NCI-H2171 treated with DMSO at 0.1 percent for 48 hours (cell line): Measurements from ENCODE around the gene ALCAM.

ENCODE experiments used
- DNase-seq: peaks from one replicate; lab custom pipeline; 2025; lab: John Stamatoyannopoulos, UW

The ALCAM gene

GRCh38 chr3:105527949-105528348 is 161.2 kb downstream of the ALCAM start:
- peak; percentile 98 for DNase-seq

DNA sequence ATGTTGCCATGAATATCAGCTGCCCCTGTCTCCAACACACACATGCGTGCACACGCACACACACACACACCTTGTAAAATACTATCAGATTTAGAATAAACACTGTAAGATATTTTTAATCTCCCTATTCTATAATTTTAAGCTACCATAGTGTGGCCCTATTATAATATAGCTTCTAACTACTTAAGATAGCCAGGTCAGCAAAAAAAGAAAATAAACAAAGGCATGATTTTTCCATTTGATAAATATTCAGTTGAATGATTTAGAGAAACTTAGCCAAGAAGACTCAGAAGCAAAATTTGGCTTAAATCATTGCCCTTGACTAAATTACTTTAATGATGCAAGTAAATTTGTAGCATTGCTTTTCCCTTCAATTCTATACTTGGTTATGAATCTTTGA is 162.2 kb downstream of the ALCAM start:
- DNase-seq = no peak

DNA sequence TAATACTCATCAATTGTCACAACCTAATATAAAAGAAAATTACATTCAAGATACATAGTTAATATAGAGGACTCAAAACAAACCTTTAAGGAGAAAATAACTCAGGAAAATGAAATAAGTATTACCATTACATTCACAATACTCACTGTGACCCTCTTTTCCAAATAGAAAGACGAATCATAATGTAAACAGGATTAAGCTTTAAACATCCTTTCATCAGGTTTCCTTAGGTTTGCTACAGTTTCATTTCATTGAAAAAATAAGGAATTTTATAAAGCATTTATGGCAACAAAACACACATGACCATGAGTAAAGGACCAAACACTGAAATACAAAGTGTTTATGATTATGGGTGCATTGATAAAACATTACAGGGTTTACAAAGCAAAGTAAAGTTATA is 162.7 kb downstream of the ALCAM start:
- no peak for DNase-seq

DNA sequence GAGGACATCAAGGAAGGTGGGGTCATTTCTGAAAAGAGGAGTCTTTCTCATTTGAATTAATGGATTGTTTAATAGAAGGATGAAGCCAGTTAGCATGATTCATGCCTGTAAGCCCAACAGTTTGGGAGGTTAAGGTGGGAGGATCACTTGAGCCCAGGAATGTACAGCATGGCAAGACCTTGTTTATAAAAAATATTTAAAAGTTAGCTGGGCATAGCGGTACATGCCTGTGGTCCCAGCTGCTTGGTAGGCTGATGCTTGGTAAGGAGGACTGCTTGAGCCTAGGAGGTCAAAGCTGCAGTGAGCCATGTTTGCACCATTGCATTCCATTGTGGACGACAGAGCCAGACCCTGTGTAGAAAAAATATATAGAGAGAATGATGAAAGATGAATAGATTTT is 165.5 kb downstream of the ALCAM start:
- no peak for DNase-seq

DNA sequence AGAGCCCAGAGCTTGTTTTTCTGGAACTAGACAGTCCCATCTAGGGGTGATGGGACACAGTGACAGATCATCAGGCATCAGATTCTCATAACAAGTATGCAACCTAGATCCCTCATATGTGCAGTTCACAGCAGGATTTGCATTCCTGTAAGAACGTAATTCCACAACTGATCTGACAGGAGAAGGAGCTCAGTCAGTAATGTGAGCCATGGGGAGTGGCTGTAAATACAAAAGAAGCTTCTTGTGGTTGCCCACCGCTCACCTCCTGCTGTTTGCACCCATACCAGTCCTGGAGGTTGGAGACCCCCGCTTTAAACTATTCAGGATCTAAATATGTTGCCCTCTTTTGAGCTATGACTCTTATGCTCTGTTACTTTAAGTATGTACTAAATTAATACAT is 167.3 kb downstream of the ALCAM start:
- peak; percentile 29 for DNase-seq

DNA sequence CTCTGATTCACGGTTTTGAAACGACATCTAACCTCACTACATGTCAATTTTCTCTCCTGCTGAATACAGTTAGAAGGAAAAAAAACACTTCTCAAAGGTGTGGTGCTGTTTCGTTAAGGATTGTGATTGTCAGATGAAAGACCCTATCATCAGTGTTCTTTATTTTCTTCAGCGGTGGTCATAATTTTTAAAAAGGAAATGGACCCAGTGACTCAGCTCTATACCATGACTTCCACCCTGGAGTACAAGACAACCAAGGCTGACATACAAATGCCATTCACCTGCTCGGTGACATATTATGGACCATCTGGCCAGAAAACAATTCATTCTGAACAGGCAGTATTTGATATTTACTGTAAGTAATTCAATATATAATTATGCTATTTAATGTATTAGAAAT is 167.8 kb downstream of the ALCAM start:
- no peak for DNase-seq

DNA sequence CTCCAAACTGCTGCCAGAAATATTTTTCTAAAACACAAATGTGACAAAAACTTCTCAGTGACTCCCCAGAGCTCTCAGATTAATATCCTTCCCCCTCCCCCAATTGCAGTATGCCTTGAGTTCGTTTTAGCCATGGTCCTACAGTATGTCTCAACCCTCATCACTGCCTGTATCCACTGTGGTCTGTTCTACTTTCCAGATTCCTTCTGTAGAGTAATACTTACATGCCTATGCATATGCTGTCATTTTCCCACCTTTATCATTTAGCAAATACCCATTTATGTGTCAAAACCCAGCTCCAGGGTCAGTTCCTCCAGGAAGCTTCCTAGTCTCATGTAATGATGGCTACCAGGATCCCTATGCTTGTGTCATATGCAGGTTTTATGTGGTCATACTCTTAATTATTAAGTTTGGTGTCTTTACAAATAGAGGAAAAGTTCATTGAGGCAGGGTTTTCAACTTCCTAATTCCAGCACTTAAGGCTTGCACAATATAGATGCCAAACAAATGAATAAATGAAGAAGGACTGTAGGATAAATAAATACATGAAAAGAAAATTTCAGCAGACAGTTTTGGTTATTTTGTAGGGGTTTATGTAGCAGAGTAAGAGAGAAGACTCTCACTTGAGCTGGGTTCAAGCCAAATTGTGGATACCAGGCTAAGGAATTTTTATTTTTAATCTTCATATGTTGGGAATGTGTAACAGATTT is 170.8 kb downstream of the ALCAM start:
- DNase-seq = no peak

DNA sequence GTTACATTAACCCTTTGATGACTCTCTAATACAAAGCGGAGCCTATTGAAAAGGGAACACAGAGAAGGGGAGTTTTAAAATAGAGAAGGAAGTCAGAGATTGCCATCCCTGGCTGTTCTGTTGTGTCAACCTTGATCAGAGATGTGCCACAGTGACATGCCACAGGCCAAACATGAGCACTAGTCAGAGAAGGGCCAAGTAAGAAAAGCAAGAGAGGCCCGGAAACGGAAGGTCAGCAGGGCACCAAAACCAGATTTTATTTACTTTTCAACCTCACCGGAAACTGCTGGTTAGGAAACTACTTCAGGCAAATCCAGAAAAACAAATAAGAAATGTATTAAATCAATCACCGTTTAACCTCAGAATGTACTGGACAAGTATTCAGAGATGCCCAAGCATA is 171.8 kb downstream of the ALCAM start:
- DNase-seq = no peak

GRCh38 chr3:105539897-105540296 is 173.2 kb downstream of the ALCAM start:
- DNase-seq = no peak

GRCh38 chr3:105542282-105543019 is 175.7 kb downstream of the ALCAM start:
- peak; percentile 93 for DNase-seq

GRCh38 chr3:105545051-105545450 is 178.3 kb downstream of the ALCAM start:
- no peak for DNase-seq

GRCh38 chr3:105553851-105554250 is 187.1 kb downstream of the ALCAM start:
- DNase-seq = no peak

DNA sequence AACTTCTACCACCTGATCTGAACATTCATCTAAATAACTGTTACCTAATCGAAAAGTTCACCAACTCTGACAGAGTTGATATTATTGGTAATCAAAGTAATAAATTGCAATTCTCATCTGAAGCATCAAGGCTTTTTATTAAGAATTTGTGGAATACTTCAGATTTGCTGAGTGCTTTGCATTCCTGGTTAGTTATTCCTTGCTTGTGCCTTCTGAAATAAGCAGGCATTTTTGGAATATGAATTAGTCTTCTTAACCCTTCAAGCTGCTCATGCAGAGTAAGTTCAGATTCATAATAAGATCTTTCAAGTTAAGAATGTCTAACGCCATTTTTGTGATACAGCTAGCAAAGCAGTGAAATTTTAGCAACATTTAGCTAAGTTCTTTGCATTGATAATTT is 188.5 kb downstream of the ALCAM start:
- DNase-seq = no peak

DNA sequence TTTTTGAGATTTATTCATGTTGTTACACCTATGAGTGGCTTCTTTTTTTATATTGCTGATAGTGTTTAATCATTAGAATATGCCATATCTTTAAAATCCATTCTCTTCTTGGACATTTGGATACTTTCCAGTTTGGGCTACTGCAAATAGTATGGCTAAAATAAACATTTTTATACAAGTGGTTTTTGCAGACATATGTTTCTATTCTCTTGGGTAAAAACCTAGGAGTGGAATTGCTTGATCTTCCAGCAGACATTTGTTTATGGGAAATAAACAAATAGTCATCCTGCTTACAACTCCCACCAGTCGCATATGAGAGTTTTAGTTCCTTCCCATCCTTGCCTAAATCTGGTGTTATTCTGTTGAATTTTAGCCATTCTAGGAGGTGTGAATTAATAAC is 193.1 kb downstream of the ALCAM start:
- no peak for DNase-seq

DNA sequence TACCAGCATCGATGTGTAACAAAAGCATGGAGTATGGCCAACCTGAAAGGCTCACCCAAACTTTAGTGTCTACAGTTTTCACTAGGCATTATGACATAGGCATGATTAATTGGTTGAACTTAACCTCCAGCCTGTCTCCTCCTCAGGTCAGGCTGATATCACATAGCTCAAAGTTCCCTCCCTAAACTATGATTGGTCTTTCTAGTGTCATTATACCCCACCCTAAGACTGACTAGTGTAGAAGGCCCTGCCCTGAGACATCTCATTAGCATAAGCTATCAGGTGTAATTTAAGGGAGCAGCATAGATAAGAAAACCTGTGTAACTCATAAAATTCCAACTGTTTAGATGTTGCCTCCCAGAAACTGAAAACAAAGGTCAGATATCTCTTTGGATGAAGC is 195.2 kb downstream of the ALCAM start:
- no peak for DNase-seq

DNA sequence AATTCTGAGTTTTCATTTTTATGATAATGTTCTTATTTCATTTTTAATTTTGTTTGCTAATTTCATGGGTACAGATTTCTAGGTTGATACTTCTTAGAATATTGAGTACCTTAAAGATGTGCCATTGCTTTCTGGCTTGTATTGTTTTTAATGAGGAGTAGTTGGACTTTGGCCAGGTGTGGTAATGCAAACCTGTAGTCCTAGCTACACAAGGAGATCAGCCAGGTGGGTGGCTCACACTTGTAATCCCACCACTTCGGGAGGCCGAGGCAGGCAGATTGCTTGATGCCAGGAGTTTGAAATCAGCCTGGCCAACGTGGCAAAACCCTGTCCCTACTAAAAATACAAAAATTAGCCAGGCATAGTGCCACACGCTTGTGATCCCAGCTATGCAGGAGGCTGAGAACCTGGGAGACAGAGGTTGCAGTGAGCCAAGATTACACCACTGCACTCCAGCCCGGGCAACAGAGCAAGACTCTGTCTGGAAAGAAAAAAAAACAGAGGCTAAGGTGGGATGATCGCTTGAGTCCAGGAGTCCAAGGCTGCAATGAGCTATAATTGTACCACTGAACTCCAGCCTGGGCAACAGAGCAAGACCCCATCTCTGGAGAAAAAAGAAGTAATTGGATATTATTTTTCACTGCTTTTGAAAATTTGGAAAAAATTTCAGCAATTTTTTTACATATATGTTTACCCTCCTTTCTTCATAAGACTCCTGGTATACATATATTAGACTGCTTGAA is 198.0 kb downstream of the ALCAM start:
- DNase-seq = peak; percentile 38

DNA sequence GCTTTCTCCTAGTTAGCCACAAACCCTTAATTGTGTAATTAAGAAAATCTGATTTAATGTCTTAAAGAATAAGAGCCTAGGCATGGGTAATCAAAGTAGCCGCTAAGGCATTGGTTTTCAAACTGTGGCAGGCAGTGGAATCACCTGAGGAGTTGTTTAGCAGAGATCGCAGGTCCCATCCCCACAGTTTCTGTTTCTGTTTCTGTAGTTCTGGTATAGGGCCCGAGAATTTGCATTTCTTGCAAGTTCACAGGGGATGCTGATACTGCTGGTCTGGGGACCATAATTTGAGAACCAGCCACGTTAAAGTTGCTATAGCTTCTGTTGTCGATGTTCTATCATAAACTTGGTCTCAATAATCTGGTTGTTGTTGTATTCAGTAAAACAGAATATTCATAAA is 204.3 kb downstream of the ALCAM start:
- no peak for DNase-seq

GRCh38 chr3:105572501-105572900 is 205.8 kb downstream of the ALCAM start:
- no peak for DNase-seq

- DNase-seq = no peak
Measured at GRCh38 chr3:105579439-105579838, 212.7 kb downstream of the ALCAM start.

DNA sequence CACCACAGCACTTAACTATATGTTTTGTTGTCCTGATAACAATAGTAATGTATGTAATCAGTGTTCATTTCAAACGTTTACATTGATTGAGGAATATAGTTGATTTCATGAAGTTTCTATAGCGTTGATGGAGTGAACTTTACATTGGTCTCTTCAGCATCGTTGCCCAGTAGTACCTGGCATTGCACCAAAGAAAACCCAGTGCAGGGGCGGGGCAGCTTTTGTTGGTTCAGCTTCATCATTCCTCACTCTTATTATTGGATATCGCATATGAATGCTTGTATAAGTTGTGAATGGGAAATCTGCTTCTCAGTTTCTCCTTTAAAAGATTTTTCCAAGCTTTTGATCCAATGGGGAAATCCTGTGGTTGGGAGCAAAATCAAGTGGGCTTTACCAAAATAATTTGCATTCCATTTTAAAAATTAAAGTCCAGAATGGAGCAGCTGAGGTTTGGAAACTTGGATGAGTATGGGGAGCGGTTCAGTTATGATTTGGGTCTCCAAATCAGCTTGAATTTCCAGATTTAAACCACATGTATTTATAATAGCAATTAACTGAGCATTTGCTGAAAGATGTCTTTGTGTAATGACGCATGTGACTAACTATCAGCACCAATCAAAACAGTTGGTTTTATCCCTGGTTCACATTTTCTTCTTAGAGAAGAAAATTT is 213.7 kb downstream of the ALCAM start:
- DNase-seq = no peak

DNA sequence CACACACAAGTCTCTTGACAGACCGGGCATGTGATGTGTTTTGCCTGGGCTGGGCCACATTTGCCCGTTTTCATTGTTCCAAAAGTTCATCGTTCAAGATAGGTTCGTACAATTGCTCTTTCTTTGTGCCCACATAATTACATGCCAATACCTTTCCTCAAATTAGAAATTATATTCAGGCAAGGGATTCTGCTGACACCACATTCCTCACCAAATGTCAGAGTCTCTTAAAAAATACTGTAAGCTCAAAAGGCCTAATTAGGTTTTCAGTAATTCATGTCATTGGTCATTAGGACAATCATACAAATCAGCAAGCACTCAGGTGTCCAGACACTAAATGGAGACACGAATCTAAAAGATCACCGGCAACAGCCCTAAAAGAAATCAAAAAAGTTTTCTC is 215.3 kb downstream of the ALCAM start:
- DNase-seq = no peak

DNA sequence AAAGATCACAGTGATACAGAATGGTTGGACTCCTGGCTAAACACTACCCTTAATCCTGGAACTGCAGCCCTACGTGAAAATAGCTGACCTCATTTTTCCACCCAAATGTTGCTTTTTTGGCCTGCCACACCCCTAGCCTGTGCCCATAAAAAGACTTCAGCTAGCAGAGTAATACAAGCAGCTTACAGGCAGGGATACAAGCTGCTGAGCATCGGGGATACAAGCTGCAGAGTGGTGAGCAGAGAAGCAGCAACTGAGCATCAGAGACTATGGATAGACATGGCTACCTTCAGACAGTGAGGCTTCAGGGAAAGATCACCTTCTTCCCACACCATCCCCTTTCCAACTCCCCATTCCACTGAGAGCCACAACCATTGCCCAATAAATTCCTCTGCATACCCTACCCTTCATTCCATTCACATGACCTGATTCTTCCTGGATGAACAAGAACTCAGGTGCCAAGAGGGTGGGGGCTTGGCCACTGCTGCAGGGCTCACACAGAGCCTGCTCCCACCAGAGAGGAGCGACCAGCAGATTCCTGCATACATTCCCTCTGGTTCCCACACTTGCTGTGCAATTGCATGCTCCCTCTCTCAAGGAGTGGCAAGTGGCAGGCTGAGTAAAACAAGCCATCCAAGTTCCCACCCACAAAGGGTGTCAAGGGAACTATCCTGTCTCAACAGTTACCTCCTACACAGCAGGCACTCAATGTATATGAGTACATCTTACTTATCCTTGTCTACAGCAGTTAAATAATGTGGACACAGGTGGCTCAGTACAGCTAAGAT is 217.5 kb downstream of the ALCAM start:
- DNase-seq = no peak
